Measurements from ENCODE around the gene KCNF1.

- TF ChIP-seq POLR2AphosphoS5 (IDR thresholded peaks at IDR 0.05; ENCODE audit: low read depth, low read length): no peak
- TF ChIP-seq POLR2A (IDR thresholded peaks at IDR 0.05; ENCODE audit: low read depth, low read length): no peak
- TF ChIP-seq TAF1 (IDR thresholded peaks at IDR 0.05; ENCODE audit: borderline replicate concordance, low read depth, low read length): no peak
Observed at GRCh38 chr2:10905862-10906143, 5.9 kb upstream of the KCNF1 start.

Data from GM12892 (cell line).